GM12875 (cell line): ENCODE measurements around the gene PTPRM.
"Not testable (repeated sequence)": the region's sequence is repeated elsewhere in the genome, so short reads cannot be mapped to it uniquely, and the experiment has no call there.

ENCODE experiments used
- H3K4me3 ChIP-seq: one replicate; pipeline ENCODE4 v1.5.1; 2011; ENCODE audit warnings: low read depth, low read length, control low read depth
- CTCF ChIP-seq: IDR thresholded peaks from 2 replicates; pipeline ENCODE4 v1.5.1; 2011; ENCODE audit warnings: low read depth, mild to moderate bottlenecking, control low read depth, inconsistent platforms, low read length, moderate library complexity, borderline replicate concordance; ENCODE audit not compliant: insufficient read depth

Gene PTPRM

GRCh38 chr18:8050616-8051329 is 483.7 kb downstream of the PTPRM start:
- no peak overlapping the region for H3K4me3 ChIP-seq
- TF ChIP-seq CTCF: no peak

- no peak overlapping the region for H3K4me3 ChIP-seq
- TF ChIP-seq CTCF: no peak
These were observed 484.3 kb downstream of the PTPRM start for GRCh38 chr18:8051453-8051852.

- H3K4me3 ChIP-seq: no peak overlapping the region
- TF ChIP-seq CTCF: no peak
These were observed 485.2 kb downstream of the PTPRM start for GRCh38 chr18:8052237-8052701.

GRCh38 chr18:8056723-8057122 is 489.6 kb downstream of the PTPRM start:
- no peak for TF ChIP-seq CTCF
- no peak overlapping the region for H3K4me3 ChIP-seq

- H3K4me3 ChIP-seq: not testable (repeated sequence)
These were observed 496.0 kb downstream of the PTPRM start for GRCh38 chr18:8063152-8063551.

- no peak overlapping the region for H3K4me3 ChIP-seq
- no peak for TF ChIP-seq CTCF
These were observed 496.6 kb downstream of the PTPRM start for GRCh38 chr18:8063733-8064132.

GRCh38 chr18:8065284-8065683 is 498.2 kb downstream of the PTPRM start:
- no peak for TF ChIP-seq CTCF
- no peak overlapping the region for H3K4me3 ChIP-seq
